IMR-90 (cell line): ENCODE data around the gene POFUT2. TPM values are rescaled to one million over a fixed set of nuclear protein-coding genes. Genes with fewer than 3 reads are reported as not detected.
A peak's percentile ranks its signal among the peaks of the same experiment; 100 is the strongest.

Experiments used
- ATAC-seq: fragments of 200-7000 bp; cut with Tn5 transposase; 2 replicates; pipeline ENCODE4 v1.9.1; 2020; ENCODE audit warnings: low read depth, mild to moderate bottlenecking, moderate library complexity
- BruUV-seq: library from RNA; stranded (reverse); fragments of 400-500 nt; replicated peaks from 2 replicates; lab custom pipeline; 2021; lab: Mats Ljungman, UMichigan
- CTCF ChIA-PET: fragments of 300-600 bp; formaldehyde crosslinking; extraction: SDS; loops from one replicate; lab custom pipeline; 2021; ENCODE audit warnings: antibody characterized with exemption; lab: Yijun Ruan, JAX
- POLR2A ChIA-PET: fragments of 300-600 bp; sonication (Branson Sonifier 250); formaldehyde crosslinking; loops from one replicate; lab custom pipeline; 2022; ENCODE audit warnings: antibody characterized with exemption; ENCODE audit not compliant: unreplicated experiment; lab: Charles Lee
- DNase-seq: peaks from one replicate; pipeline ENCODE4 v3.0.0; 2013
- H2AFZ ChIP-seq: replicated peaks from 2 replicates; pipeline ENCODE3; 2013; ENCODE audit warnings: low read length, mild to moderate bottlenecking; ENCODE audit not compliant: poor library complexity
- H2AK5ac ChIP-seq: 2 replicates; pipeline ENCODE4 v1.6.1; 2013; ENCODE audit warnings: low read depth, low read length, inconsistent platforms
- H2AK9ac ChIP-seq: replicated peaks from 2 replicates; pipeline ENCODE3; 2013; ENCODE audit warnings: mild to moderate bottlenecking, low read depth, low read length, moderate library complexity; ENCODE audit not compliant: poor library complexity
- H2BK120ac ChIP-seq: 2 replicates; pipeline ENCODE4 v1.6.1; 2013; ENCODE audit warnings: low read depth, low read length, inconsistent platforms
- H2BK15ac ChIP-seq: 3 replicates; pipeline ENCODE4 v1.6.1; 2013; ENCODE audit warnings: low read depth, low read length, inconsistent platforms
- H2BK20ac ChIP-seq: 2 replicates; pipeline ENCODE4 v1.6.1; 2013; ENCODE audit warnings: low read depth, mild to moderate bottlenecking, inconsistent platforms, low read length, moderate library complexity
- H2BK5ac ChIP-seq: 2 replicates; pipeline ENCODE4 v1.6.1; 2013; ENCODE audit warnings: mild to moderate bottlenecking, low read depth, low read length, inconsistent platforms; ENCODE audit not compliant: poor library complexity, severe bottlenecking
- H3K14ac ChIP-seq: replicated peaks from 2 replicates; pipeline ENCODE4 v1.6.1; 2013; ENCODE audit warnings: low read depth, low read length, inconsistent platforms
- H3K18ac ChIP-seq: 2 replicates; pipeline ENCODE4 v1.6.1; 2013; ENCODE audit warnings: low read depth, low read length, control low read depth
- H3K23ac ChIP-seq: 2 replicates; pipeline ENCODE4 v1.6.1; 2013; ENCODE audit warnings: low read depth, low read length, inconsistent platforms
- H3K27ac ChIP-seq: 2 replicates; pipeline ENCODE4 v1.5.1; 2013; ENCODE audit warnings: mild to moderate bottlenecking, control low read depth, low read length; ENCODE audit not compliant: insufficient read depth
- H3K27me3 ChIP-seq: 2 replicates; pipeline ENCODE4 v1.6.1; 2013; ENCODE audit warnings: low read length; ENCODE audit not compliant: control insufficient read depth, insufficient read depth
- H3K36me3 ChIP-seq: 2 replicates; pipeline ENCODE4 v1.6.1; 2013; ENCODE audit warnings: low read length, mixed read lengths; ENCODE audit not compliant: control insufficient read depth, insufficient read depth
- H3K4ac ChIP-seq: 2 replicates; pipeline ENCODE4 v1.6.1; 2013; ENCODE audit warnings: low read depth, low read length, inconsistent platforms
- H3K4me1 ChIP-seq: 2 replicates; pipeline ENCODE4 v1.6.1; 2013; ENCODE audit warnings: low read length, mixed read lengths; ENCODE audit not compliant: control insufficient read depth, insufficient read depth
- H3K4me2 ChIP-seq: 2 replicates; pipeline ENCODE4 v1.6.1; 2013; ENCODE audit warnings: low read depth, mild to moderate bottlenecking, control low read depth, low read length, moderate library complexity
- H3K4me3 ChIP-seq: 2 replicates; pipeline ENCODE4 v1.5.1; 2013; ENCODE audit warnings: low read depth, mild to moderate bottlenecking, control low read depth, low read length, moderate library complexity; ENCODE audit not compliant: insufficient read depth
- H3K56ac ChIP-seq: 2 replicates; pipeline ENCODE4 v1.6.1; 2013; ENCODE audit warnings: low read length, inconsistent platforms; ENCODE audit not compliant: insufficient read depth; ENCODE audit errors: extremely low read depth
- H3K79me1 ChIP-seq, 2 experiments: 2 replicates each; pipeline ENCODE4 v1.6.1; 2013; ENCODE audit warnings: low read length in 2 of 2, inconsistent platforms in 1 of 2, low read depth in 1 of 2
- H3K9ac ChIP-seq: 2 replicates; pipeline ENCODE4 v1.6.1; 2013; ENCODE audit warnings: low read depth, low read length, control low read depth
- H3K9me1 ChIP-seq: 2 replicates; pipeline ENCODE4 v1.6.1; 2013; ENCODE audit warnings: low read length, inconsistent platforms; ENCODE audit not compliant: insufficient read depth
- H3K9me3 ChIP-seq: 2 replicates; pipeline ENCODE4 v1.6.1; 2013; ENCODE audit warnings: low read length; ENCODE audit not compliant: control insufficient read depth, insufficient read depth
- H4K20me1 ChIP-seq: 2 replicates; pipeline ENCODE4 v1.6.1; 2013; ENCODE audit warnings: low read length, inconsistent platforms; ENCODE audit not compliant: insufficient read depth
- H4K5ac ChIP-seq: 2 replicates; pipeline ENCODE4 v1.6.1; 2013; ENCODE audit warnings: mild to moderate bottlenecking, low read depth, low read length, control low read depth
- H4K8ac ChIP-seq, 2 experiments: 2 replicates each; pipeline ENCODE4 v1.6.1; 2013; ENCODE audit warnings: low read depth in 2 of 2, low read length in 2 of 2, control low read depth in 1 of 2, inconsistent platforms in 1 of 2
- H4K91ac ChIP-seq: 2 replicates; pipeline ENCODE4 v1.6.1; 2013; ENCODE audit warnings: low read depth, low read length, inconsistent platforms; ENCODE audit not compliant: insufficient read depth
- MAZ ChIP-seq: IDR thresholded peaks from 2 replicates; pipeline ENCODE4 v1.6.1; 2012; ENCODE audit warnings: low read depth, mild to moderate bottlenecking, low read length, improper control_type of control experiment, moderate library complexity, borderline replicate concordance
- NFE2L2 ChIP-seq: fragments of 150-350 bp; IDR thresholded peaks from 2 replicates; pipeline ENCODE4 v1.6.1; 2016; ENCODE audit warnings: low read depth, mild to moderate bottlenecking, low read length
- RAD21 ChIP-seq: IDR thresholded peaks from 2 replicates; pipeline ENCODE4 v1.6.1; 2012; ENCODE audit warnings: low read length, improper control_type of control experiment
- SMC3 ChIP-seq: fragments of 150-350 bp; IDR thresholded peaks from 2 replicates; pipeline ENCODE4 v1.6.1; 2016; ENCODE audit warnings: low read depth, mild to moderate bottlenecking, antibody characterized with exemption, low read length, moderate library complexity
- WGBS, 2 experiments: methylation state at CpG; one replicate each; pipeline versions ENCODE4 v1.1.5 to v1.1.7; 2013; ENCODE audit warnings: missing lambda C conversion rate in 2 of 2; ENCODE audit not compliant: insufficient read length in 1 of 2; ENCODE audit errors: extremely low coverage in 2 of 2; 5-methylcytosine and 5-hydroxymethylcytosine counted together
- dilution Hi-C: fragments of 300-500 bp; cut with HindIII; formaldehyde crosslinking; loops from one replicate; pipeline ENCODE4 v1.14.3; 2018; ENCODE audit warnings: low sequenced_read_pairs; ENCODE audit not compliant: unreplicated experiment
- in situ Hi-C: fragments of 300-500 bp; cut with MboI; formaldehyde crosslinking; loops from 3 replicates; pipeline ENCODE4 v1.14.3; 2019; ENCODE audit warnings: low sequenced_read_pairs, inconsistent platforms, mixed read lengths
- intact Hi-C: fragments of 100-400 bp; cut with micrococcal nuclease; formaldehyde crosslinking; loops from 2 replicates; pipeline ENCODE4 v1.10.0; 2022
- polyA plus RNA-seq, 3 experiments: library from polyadenylated mRNA; depleted of rRNA; stranded (reverse); fragments of >200 nt; gene quantifications; 2 replicates each; pipeline ENCODE4 v1.2.3, GENCODE V29; 2012; ENCODE audit warnings: low replicate concordance in 1 of 3
- total RNA-seq: library from RNA; depleted of rRNA; stranded (reverse); fragments of >200 nt; gene quantifications from 2 replicates; pipeline ENCODE4 v1.2.3, GENCODE V29; 2012
- TF ChIP-seq, protein P1 (sequence below): conservative IDR thresholded peaks from 2 replicates; pipeline ENCODE4 v1.5.1; 2012; ENCODE audit warnings: mild to moderate bottlenecking, low read depth, low read length, improper control_type of control experiment

Gene POFUT2
- total and polyA plus RNA-seq, 2 of the 4 experiments (the other 2 are of a cell fraction): 18.8 to 59.3 TPM

DNA sequence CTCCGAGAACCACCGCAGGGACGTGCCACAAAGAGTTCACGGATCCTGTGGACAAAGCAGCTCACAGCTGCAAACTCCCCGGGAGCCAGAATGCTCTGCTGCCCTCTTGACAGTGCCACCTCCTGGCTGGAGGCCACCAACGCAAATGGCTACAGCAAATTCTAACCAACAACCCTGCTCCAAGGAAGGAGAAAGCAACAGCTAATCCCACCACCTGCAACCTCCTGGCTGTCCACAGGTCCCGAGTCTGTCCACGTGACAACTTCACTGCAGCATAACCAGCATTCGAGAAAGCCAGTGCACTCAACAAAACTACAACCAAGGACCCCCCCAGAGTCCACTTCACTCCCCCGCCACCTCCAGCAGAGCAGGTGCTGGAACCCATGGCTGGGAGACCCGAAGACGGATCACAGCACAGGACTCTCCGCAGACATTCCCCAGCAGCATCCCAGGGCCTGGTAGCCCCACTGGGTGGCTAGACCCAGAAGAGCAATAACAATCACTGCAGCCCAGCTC is 17.3 kb downstream of the POFUT2 start:
- Histone ChIP-seq H4K20me1 (peaks cover 57% of the 10 kb centered on the region), H3K36me3 (peaks cover 45% of the 10 kb centered on the region), H3K23ac (no peak overlapping the region), H4K5ac (no peak overlapping the region), H2BK120ac (no peak overlapping the region), H3K27me3 (no peaks in the 10 kb centered on the region), H3K9me1 (no peaks in the 10 kb centered on the region), H2AK9ac (no peak overlapping the region), H3K9ac (no peak overlapping the region), H4K91ac (no peak overlapping the region), H2AK5ac (no peak overlapping the region), H3K56ac (no peak overlapping the region), H3K4ac (no peak overlapping the region), H3K9me3 (no peaks in the 10 kb centered on the region), H3K4me2 (no peak overlapping the region), H4K8ac (no peak overlapping the region), H3K18ac (no peak overlapping the region), H3K4me3 (no peak overlapping the region), H2BK5ac (no peak overlapping the region), H2BK15ac (no peak overlapping the region), H2AFZ (no peak overlapping the region), H3K4me1 (no peaks in the 10 kb centered on the region), H3K27ac (no peak overlapping the region), H2BK20ac (no peak overlapping the region), H3K14ac (no peak overlapping the region), H3K79me1 (peaks cover 17 to 52% of the 10 kb centered on the region in 2 experiments)
- in situ Hi-C loops: no loop called here
- dilution Hi-C loops: no loop called here
- DNase-seq: no peak
- intact Hi-C loops: no loop called here
- ChIA-PET POLR2A (no interaction called here), CTCF (no interaction called here)
- no TSS peak for BruUV-seq
- TF ChIP-seq NFE2L2: no peak
- TF ChIP-seq SMC3: peak; percentile 18; the same call in 1 of the 2 replicates
- no peak for TF ChIP-seq RAD21
- no peak for TF ChIP-seq MAZ
- TF ChIP-seq, protein P1, sequence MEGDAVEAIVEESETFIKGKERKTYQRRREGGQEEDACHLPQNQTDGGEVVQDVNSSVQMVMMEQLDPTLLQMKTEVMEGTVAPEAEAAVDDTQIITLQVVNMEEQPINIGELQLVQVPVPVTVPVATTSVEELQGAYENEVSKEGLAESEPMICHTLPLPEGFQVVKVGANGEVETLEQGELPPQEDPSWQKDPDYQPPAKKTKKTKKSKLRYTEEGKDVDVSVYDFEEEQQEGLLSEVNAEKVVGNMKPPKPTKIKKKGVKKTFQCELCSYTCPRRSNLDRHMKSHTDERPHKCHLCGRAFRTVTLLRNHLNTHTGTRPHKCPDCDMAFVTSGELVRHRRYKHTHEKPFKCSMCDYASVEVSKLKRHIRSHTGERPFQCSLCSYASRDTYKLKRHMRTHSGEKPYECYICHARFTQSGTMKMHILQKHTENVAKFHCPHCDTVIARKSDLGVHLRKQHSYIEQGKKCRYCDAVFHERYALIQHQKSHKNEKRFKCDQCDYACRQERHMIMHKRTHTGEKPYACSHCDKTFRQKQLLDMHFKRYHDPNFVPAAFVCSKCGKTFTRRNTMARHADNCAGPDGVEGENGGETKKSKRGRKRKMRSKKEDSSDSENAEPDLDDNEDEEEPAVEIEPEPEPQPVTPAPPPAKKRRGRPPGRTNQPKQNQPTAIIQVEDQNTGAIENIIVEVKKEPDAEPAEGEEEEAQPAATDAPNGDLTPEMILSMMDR: peak; percentile 21; the same call in 1 of the 2 replicates
- ATAC-seq: peak; percentile 21; the same call in 1 of the 2 replicates
- WGBS, 2 experiments: 100% methylated on average over 3 of the region's 13 CpGs; no CpG with 5 or more reads in 1 of the 2 experiments
